Measurements from ENCODE around the gene STPG1.

The STPG1 gene

GRCh38 chr1:24386931-24387330 lies 26.7 kb downstream of the STPG1 start:
- H3K18ac ChIP-seq (ENCODE audit: low read length) = no peak overlapping the region
- H3K9me3 ChIP-seq (ENCODE audit: insufficient read depth, low read depth, low read length) = peaks cover 3% of the 10 kb centered on the region
- H3K79me1 ChIP-seq (ENCODE audit: low read length) = no peaks in the 10 kb centered on the region
- no CpG with 5 or more reads among the region's 11 CpGs for WGBS (ENCODE audit: extremely low coverage, insufficient coverage, insufficient read length)
- no peak overlapping the region for H2BK120ac ChIP-seq (ENCODE audit: insufficient read depth, low read length, poor library complexity)
- no peak overlapping the region for H2BK5ac ChIP-seq (ENCODE audit: low read depth, low read length, poor library complexity)
- no peak overlapping the region for H2BK12ac ChIP-seq (ENCODE audit: low read length)
- no peak for DNase-seq
- no peaks in the 10 kb centered on the region for H3K27me3 ChIP-seq (ENCODE audit: insufficient read depth, low read length)
- H3K9ac ChIP-seq (ENCODE audit: low read length) = no peak overlapping the region
- H2AK5ac ChIP-seq (ENCODE audit: low read length) = no peak overlapping the region
- no peak overlapping the region for H3K23ac ChIP-seq (ENCODE audit: low read length)
- H4K8ac ChIP-seq (ENCODE audit: low read depth, low read length) = no peak overlapping the region
- H4K12ac ChIP-seq (ENCODE audit: low read depth, low read length) = no peak overlapping the region
- H2AFZ ChIP-seq (ENCODE audit: insufficient read depth, low read length, poor library complexity) = no peak overlapping the region
- peaks cover 0 to 7% of the 10 kb centered on the region in 2 experiments for H3K36me3 ChIP-seq (ENCODE audit: control insufficient read depth in 1 of 2, insufficient read depth in 2 of 2, low read length in 2 of 2)
- H3K14ac ChIP-seq (ENCODE audit: low read length) = no peak overlapping the region
- no peak overlapping the region for H3K27ac ChIP-seq (ENCODE audit: low read depth, low read length)
- H3K4me3 ChIP-seq (ENCODE audit: low read depth, low read length) = no peak overlapping the region
- H3K4me1 ChIP-seq (ENCODE audit: control insufficient read depth in 1 of 2, insufficient read depth in 2 of 2, low read length in 2 of 2) = no peaks in the 10 kb centered on the region
- H3K4me2 ChIP-seq (ENCODE audit: low read length) = no peak overlapping the region
- no peaks in the 10 kb centered on the region for H3K79me2 ChIP-seq (ENCODE audit: control insufficient read depth, insufficient read depth, low read length, poor library complexity)
- no peak overlapping the region for H3K4ac ChIP-seq (ENCODE audit: low read depth, low read length)
- no peak overlapping the region for H4K91ac ChIP-seq (ENCODE audit: low read depth, low read length)

DNA sequence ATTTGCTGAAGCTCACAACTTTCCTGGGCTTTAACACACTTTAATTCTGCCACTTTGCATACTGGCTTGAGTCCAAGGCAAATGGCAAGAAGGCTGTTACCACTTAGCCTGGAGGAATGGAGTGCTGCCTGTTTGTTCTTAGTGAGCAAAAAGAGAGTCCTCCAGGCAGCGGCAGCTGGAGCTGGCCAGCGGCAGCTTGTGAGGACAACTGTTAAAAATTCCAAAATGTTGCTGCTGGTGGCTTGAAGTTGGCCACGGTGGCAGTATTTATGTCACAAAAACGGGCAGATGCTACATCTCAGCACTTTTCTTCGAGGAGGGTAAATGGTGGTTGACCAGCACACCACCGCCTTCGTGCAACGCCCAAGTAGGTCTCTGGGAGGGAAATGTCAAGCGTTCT lies 27.3 kb downstream of the STPG1 start:
- H3K4me3 ChIP-seq (ENCODE audit: low read depth, low read length) = no peak overlapping the region
- no CpG with 5 or more reads among the region's 9 CpGs for WGBS (ENCODE audit: extremely low coverage, insufficient coverage, insufficient read length)
- H4K8ac ChIP-seq (ENCODE audit: low read depth, low read length) = no peak overlapping the region
- no peak overlapping the region for H2BK120ac ChIP-seq (ENCODE audit: insufficient read depth, low read length, poor library complexity)
- H3K27me3 ChIP-seq (ENCODE audit: insufficient read depth, low read length) = no peaks in the 10 kb centered on the region
- peak in 1 of 2 donors; percentile 24 for DNase-seq
- no peak overlapping the region for H2BK5ac ChIP-seq (ENCODE audit: low read depth, low read length, poor library complexity)
- H3K4me2 ChIP-seq (ENCODE audit: low read length) = no peak overlapping the region
- H4K91ac ChIP-seq (ENCODE audit: low read depth, low read length) = no peak overlapping the region
- peaks cover 0 to 7% of the 10 kb centered on the region in 2 experiments for H3K36me3 ChIP-seq (ENCODE audit: control insufficient read depth in 1 of 2, insufficient read depth in 2 of 2, low read length in 2 of 2)
- H2BK12ac ChIP-seq (ENCODE audit: low read length) = no peak overlapping the region
- H3K79me1 ChIP-seq (ENCODE audit: low read length) = no peaks in the 10 kb centered on the region
- no peak overlapping the region for H4K12ac ChIP-seq (ENCODE audit: low read depth, low read length)
- no peaks in the 10 kb centered on the region for H3K79me2 ChIP-seq (ENCODE audit: control insufficient read depth, insufficient read depth, low read length, poor library complexity)
- H3K9ac ChIP-seq (ENCODE audit: low read length) = no peak overlapping the region
- no peak overlapping the region for H2AFZ ChIP-seq (ENCODE audit: insufficient read depth, low read length, poor library complexity)
- no peaks in the 10 kb centered on the region for H3K4me1 ChIP-seq (ENCODE audit: control insufficient read depth in 1 of 2, insufficient read depth in 2 of 2, low read length in 2 of 2)
- peaks cover 3% of the 10 kb centered on the region for H3K9me3 ChIP-seq (ENCODE audit: insufficient read depth, low read depth, low read length)
- H3K14ac ChIP-seq (ENCODE audit: low read length) = no peak overlapping the region
- no peak overlapping the region for H3K4ac ChIP-seq (ENCODE audit: low read depth, low read length)
- no peak overlapping the region for H3K23ac ChIP-seq (ENCODE audit: low read length)
- H2AK5ac ChIP-seq (ENCODE audit: low read length) = no peak overlapping the region
- H3K27ac ChIP-seq (ENCODE audit: low read depth, low read length) = no peak overlapping the region
- H3K18ac ChIP-seq (ENCODE audit: low read length) = no peak overlapping the region

DNA sequence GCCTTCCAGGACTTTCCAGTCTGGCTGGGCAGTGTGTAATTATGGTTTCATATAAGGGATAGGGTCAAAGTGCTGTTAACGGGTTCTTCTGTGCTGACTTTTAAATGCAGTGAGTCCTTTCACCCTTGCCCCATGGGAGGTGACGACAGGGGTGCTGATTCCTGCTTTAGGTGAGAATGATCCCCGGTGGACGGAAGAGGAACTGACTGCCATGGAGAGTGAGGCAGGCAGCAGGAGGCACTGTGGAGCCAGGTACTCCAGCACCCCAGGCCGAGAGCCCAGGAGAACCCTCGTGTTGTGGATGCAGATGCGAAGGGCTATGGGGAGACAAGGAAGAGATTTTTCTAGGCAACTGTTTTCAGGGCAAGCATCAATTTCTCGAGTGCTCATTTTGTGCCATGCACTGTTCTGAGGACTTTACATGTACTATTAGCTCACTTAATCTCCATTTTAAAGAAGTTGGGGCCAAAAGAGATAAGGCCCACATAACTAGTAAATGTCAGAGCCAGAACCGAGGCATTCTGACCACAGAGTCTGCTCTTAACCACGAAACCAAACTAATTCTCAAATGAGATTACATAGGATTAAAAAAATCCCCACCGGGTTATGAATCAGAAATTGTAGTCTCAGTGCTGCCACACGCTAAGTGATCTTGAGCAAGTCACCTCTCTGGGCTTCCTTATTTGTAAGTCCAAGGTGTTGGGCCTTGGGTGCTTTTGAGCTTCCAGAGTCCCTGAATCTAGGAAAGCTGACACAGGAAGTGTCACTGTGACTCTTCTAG lies 28.2 kb downstream of the STPG1 start:
- H2AFZ ChIP-seq (ENCODE audit: insufficient read depth, low read length, poor library complexity) = no peak overlapping the region
- no peak overlapping the region for H2AK5ac ChIP-seq (ENCODE audit: low read length)
- no CpG with 5 or more reads among the region's 12 CpGs for WGBS (ENCODE audit: extremely low coverage, insufficient coverage, insufficient read length)
- H3K23ac ChIP-seq (ENCODE audit: low read length) = no peak overlapping the region
- no peaks in the 10 kb centered on the region for H3K27me3 ChIP-seq (ENCODE audit: insufficient read depth, low read length)
- H3K4me1 ChIP-seq (ENCODE audit: control insufficient read depth in 1 of 2, insufficient read depth in 2 of 2, low read length in 2 of 2) = no peaks in the 10 kb centered on the region
- no peak overlapping the region for H2BK12ac ChIP-seq (ENCODE audit: low read length)
- H3K9me3 ChIP-seq (ENCODE audit: insufficient read depth, low read depth, low read length) = peaks cover 3% of the 10 kb centered on the region
- peaks cover 0 to 7% of the 10 kb centered on the region in 2 experiments for H3K36me3 ChIP-seq (ENCODE audit: control insufficient read depth in 1 of 2, insufficient read depth in 2 of 2, low read length in 2 of 2)
- no peak overlapping the region for H3K14ac ChIP-seq (ENCODE audit: low read length)
- no peak overlapping the region for H2BK5ac ChIP-seq (ENCODE audit: low read depth, low read length, poor library complexity)
- no peak for DNase-seq
- no peak overlapping the region for H4K12ac ChIP-seq (ENCODE audit: low read depth, low read length)
- H3K18ac ChIP-seq (ENCODE audit: low read length) = no peak overlapping the region
- H3K79me1 ChIP-seq (ENCODE audit: low read length) = no peaks in the 10 kb centered on the region
- no peak overlapping the region for H4K8ac ChIP-seq (ENCODE audit: low read depth, low read length)
- H4K91ac ChIP-seq (ENCODE audit: low read depth, low read length) = no peak overlapping the region
- H3K79me2 ChIP-seq (ENCODE audit: control insufficient read depth, insufficient read depth, low read length, poor library complexity) = no peaks in the 10 kb centered on the region
- no peak overlapping the region for H3K4me2 ChIP-seq (ENCODE audit: low read length)
- H3K9ac ChIP-seq (ENCODE audit: low read length) = peak overlapping the region; percentile 44
- H3K4ac ChIP-seq (ENCODE audit: low read depth, low read length) = no peak overlapping the region
- H3K27ac ChIP-seq (ENCODE audit: low read depth, low read length) = no peak overlapping the region
- H3K4me3 ChIP-seq (ENCODE audit: low read depth, low read length) = no peak overlapping the region
- H2BK120ac ChIP-seq (ENCODE audit: insufficient read depth, low read length, poor library complexity) = no peak overlapping the region

- WGBS (ENCODE audit: extremely low coverage, insufficient coverage, insufficient read length) = no CpG with 5 or more reads among the region's 13 CpGs
- H3K79me1 ChIP-seq (ENCODE audit: low read length) = no peaks in the 10 kb centered on the region
- no peak overlapping the region for H2BK120ac ChIP-seq (ENCODE audit: insufficient read depth, low read length, poor library complexity)
- no peak overlapping the region for H3K9ac ChIP-seq (ENCODE audit: low read length)
- H3K4me3 ChIP-seq (ENCODE audit: low read depth, low read length) = no peak overlapping the region
- no peak overlapping the region for H3K4me2 ChIP-seq (ENCODE audit: low read length)
- H3K36me3 ChIP-seq (ENCODE audit: control insufficient read depth in 1 of 2, insufficient read depth in 2 of 2, low read length in 2 of 2) = peaks cover 0 to 7% of the 10 kb centered on the region in 2 experiments
- no peaks in the 10 kb centered on the region for H3K4me1 ChIP-seq (ENCODE audit: control insufficient read depth in 1 of 2, insufficient read depth in 2 of 2, low read length in 2 of 2)
- H3K9me3 ChIP-seq (ENCODE audit: insufficient read depth, low read depth, low read length) = peaks cover 3% of the 10 kb centered on the region
- no peak overlapping the region for H4K12ac ChIP-seq (ENCODE audit: low read depth, low read length)
- H4K8ac ChIP-seq (ENCODE audit: low read depth, low read length) = no peak overlapping the region
- no peak overlapping the region for H2AFZ ChIP-seq (ENCODE audit: insufficient read depth, low read length, poor library complexity)
- no peak overlapping the region for H2AK5ac ChIP-seq (ENCODE audit: low read length)
- H3K18ac ChIP-seq (ENCODE audit: low read length) = no peak overlapping the region
- no peak overlapping the region for H2BK12ac ChIP-seq (ENCODE audit: low read length)
- no peak overlapping the region for H3K14ac ChIP-seq (ENCODE audit: low read length)
- H3K4ac ChIP-seq (ENCODE audit: low read depth, low read length) = no peak overlapping the region
- no peak overlapping the region for H4K91ac ChIP-seq (ENCODE audit: low read depth, low read length)
- H2BK5ac ChIP-seq (ENCODE audit: low read depth, low read length, poor library complexity) = no peak overlapping the region
- no peak overlapping the region for H3K23ac ChIP-seq (ENCODE audit: low read length)
- no peaks in the 10 kb centered on the region for H3K79me2 ChIP-seq (ENCODE audit: control insufficient read depth, insufficient read depth, low read length, poor library complexity)
- H3K27ac ChIP-seq (ENCODE audit: low read depth, low read length) = no peak overlapping the region
- H3K27me3 ChIP-seq (ENCODE audit: insufficient read depth, low read length) = no peaks in the 10 kb centered on the region
- DNase-seq = peak in 1 of 2 donors; percentile 43
These were observed 29.1 kb downstream of the STPG1 start for GRCh38 chr1:24384251-24385090.
